ENCODE measurements around the gene SMARCB1. TPM values are rescaled to one million over a fixed set of nuclear protein-coding genes. Genes with fewer than 3 reads are reported as not detected.
A peak's percentile ranks its signal among the peaks of the same experiment; 100 is the strongest.

Gene SMARCB1
- 22.1 TPM for total RNA-seq

DNA sequence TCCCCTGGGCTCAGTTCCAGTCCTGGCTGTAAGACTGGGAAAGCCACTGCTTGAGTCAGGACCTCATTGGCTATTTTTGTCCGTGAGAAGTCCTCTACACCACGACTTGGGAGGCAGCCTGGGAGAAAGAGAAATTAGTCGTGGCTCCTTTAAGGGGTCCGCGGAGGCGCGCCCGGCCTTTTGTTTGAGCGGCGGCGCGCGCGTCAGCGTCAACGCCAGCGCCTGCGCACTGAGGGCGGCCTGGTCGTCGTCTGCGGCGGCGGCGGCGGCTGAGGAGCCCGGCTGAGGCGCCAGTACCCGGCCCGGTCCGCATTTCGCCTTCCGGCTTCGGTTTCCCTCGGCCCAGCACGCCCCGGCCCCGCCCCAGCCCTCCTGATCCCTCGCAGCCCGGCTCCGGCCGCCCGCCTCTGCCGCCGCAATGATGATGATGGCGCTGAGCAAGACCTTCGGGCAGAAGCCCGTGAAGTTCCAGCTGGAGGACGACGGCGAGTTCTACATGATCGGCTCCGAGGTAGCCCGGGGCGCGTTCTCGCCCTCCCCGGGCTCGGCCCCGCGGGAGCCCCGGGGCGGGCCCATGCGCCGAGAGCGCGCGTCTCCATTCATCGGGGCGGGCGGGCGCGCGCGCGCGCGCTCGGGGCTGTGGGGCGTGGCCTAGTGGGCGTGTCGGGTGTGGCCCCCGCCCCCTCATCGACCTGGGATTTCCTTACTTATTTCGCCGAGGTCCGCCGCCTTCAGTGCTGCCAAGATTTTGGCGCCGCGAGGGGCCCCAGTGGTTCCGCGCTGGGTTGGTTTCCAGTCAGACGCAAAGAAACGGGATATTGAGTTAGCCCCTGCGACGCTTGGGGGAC is at the start of gene SMARCB1:
SMARCB1 (plus strand) TSS at position 215 of the 848 bp plus-strand sequence; CDS start at position 419, 204 bp downstream.
- DNase-seq = peak; percentile 97

DNA sequence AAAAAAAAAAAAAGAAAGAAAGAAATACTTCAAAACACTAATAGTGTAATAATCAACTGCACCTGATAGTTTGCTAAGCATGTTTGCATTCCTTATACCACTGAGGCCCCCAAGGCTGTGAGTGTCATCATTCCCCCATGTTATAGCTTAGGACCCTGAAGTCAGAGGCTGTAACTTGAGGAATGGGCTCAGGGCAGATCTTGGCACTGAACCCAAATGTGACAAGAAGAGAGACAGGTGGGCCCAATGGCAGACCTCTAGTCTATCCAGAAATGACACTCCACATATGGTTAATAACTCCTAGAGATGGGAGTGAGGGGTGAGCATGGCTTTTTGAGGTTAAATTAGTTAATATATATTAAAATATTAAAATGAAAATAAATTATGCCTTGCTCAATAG is 49.1 kb upstream of the SMARCB1 start:
- peak; percentile 48 for DNase-seq

- DNase-seq = no peak
Observed at GRCh38 chr22:23742505-23743264, 44.1 kb upstream of the SMARCB1 start.

- peak; percentile 90 for DNase-seq
Observed at GRCh38 chr22:23743303-23743705, 43.5 kb upstream of the SMARCB1 start.

DNA sequence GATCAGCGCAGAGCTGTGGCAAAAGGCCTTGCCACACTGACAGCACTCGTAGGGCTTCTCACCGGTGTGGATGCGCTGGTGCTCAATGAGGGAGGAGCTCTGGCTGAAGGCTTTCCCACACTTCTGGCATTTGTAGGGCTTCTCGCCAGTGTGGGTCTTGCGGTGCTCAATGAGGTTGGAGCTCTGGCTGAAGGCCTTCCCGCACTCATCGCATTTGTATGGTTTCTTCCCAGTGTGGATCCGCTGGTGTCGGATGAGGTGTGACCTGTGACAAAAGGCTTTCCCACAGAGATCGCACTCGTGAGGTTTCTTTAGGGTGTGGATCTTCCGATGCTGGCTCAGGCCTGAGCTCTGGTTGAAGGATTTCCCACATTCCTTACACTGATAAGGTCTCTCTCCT is 42.8 kb upstream of the SMARCB1 start:
- no peak for DNase-seq

DNA sequence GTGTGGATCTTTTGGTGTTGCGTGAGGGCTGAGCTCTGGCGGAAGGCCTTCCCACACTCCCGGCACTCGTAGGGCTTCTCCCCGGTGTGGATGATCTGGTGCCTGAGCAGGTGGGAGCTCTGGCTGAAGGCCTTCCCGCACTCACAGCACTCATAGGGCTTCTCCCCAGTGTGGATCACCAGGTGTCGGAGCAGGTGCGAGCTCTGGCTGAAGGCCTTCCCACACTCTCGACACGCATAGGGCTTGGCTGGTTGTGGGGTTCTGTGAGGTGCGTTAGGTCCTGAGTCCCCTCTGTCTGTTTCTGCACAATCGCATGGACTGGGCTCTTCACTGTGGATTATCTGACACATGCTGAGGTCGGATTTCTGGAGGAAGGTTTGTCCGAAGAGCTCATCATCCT is 42.3 kb upstream of the SMARCB1 start:
- no peak for DNase-seq

GRCh38 chr22:23745791-23746190 is 41.0 kb upstream of the SMARCB1 start:
- DNase-seq = no peak

DNA sequence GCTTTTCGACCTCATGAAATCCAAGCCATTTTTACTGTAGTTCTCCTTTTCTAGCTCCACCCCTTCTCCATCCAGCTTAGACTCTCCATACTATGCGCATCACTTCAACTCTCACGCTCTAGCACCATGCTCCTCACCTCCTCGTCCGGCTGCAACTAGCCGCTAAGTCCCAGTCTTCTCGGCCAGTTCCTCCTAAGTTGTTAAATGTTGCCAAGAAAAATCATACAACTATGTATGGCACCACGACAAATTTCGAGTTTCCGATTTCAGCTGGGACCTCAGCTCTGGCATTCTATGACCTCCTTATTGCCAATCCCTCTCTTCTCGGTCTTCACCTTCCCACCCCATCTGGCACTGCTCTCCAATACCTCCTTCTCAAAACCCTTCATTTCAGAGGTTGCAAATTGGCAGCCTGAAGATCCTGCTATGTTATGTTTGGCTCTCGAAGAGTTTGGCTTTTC is 36.9 kb upstream of the SMARCB1 start:
- peak; percentile 64 for DNase-seq

DNA sequence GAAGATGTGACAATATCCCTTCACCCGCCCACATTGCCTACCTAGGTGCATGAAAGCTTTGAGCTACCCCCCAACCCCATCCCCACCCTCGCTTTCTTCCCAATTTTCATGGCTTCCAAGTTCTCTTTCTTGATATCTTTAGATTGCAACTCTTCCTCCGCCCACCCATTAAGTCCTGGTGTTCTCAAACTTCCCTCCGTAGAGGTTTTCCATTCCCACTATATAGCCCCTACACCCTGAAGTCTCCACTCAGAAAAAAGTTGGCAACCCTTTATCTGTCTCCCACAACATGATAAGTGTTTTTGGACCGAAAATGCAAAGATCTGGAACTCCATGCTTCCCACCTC is 36.4 kb upstream of the SMARCB1 start:
- DNase-seq = no peak

DNA sequence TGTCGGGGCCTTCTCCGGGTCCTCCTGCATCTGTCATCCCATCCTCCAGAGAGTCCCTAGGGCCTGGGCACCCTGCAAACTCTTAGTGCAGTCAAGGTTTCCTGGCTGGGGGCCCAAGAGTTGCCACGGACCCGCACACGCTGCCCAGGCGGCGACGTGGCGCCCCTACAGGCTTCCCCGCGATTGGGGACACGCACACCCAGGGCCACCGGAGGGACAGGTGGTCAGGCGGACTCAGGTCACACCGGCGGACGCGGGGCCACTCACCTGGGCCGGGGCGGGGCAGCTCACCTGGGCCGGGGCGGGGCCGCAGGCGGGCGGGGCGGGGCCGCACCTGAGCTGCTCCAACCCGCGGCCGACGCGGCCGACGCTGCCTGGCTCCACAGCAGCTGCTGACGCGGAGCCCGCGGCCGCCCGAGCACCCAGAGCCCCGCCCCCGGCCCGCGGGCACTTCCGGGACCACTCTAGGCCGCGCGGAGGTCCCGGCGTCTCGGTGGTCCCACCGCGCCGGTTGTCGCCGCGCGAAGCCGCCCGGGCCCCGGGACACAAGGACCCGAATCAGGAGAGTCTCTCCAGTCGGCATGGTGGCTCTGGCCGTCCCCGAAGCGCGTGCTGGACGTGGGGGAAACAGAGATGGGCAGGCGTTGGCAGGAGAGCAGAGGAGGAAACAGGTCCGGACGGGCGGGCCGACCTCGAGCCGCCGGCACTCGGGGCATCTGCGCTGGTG is 35.9 kb upstream of the SMARCB1 start, which contains the start of gene ZNF70:
ZNF70 (minus strand) TSS at position 399 of the 727 bp plus-strand sequence. CDS start 5,972 bp downstream, outside the sequence.
- peak; percentile 94 for DNase-seq

DNA sequence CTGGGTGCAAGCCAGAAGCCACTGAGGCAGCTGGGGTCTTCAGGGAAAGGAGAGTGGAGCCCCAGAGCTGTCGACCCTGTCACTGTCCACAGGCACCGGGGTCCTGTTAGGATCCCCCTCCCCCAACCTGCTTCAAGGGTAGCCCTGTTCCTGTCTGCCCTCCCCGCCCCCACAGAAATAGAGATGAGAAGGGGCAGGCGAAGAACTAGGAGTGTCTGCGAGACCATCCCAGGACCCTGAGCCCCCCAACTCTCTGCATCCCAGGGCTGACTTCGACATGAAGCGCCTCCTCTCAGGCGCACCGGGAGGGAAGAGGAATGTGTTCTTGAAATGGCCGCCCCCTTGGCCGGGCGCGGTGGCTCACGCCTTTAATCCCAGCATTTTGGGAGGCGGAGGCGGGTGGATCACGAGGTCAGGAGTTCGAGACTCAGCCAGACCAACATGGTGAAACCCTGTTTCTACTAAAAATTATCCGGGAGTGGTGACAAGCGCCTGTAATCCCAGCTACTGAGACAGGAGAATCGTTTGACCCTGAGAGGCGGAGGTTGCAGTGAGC is 35.2 kb upstream of the SMARCB1 start:
- DNase-seq = peak; percentile 66

GRCh38 chr22:23752090-23752691 is 34.6 kb upstream of the SMARCB1 start:
- no peak for DNase-seq

GRCh38 chr22:23752750-23753149 is 34.0 kb upstream of the SMARCB1 start:
- DNase-seq = no peak

DNA sequence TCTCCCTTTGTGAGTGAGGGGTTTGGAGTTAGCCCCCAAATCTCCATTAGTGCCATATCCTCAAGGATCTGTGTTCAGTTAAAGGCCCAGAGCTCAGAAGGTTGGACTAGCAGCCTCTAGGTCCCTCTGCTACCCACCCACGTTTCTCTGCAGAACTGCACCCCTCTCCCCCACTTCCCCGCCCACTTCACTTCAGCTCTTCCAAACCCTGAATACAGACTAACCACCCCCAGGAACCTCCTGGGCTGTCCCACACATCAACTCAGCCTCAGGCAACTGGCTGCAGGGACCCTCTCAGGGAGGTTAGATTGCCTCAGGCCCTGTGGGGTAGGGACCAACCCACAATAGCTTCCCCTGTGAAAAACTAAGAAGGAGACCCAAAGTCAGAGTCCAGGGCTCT is 33.4 kb upstream of the SMARCB1 start:
- no peak for DNase-seq

- no peak for DNase-seq
Observed at GRCh38 chr22:23754220-23754919, 32.4 kb upstream of the SMARCB1 start, which contains the start of gene VPREB3. Gene VPREB3, minus strand, starts transcription at chr22:23754425. Its CDS starts 62 bp downstream, at chr22:23754363.

GRCh38 chr22:23754980-23755636 is 31.7 kb upstream of the SMARCB1 start:
- DNase-seq = no peak

GRCh38 chr22:23755711-23756110 is 31.1 kb upstream of the SMARCB1 start:
- DNase-seq = no peak

GRCh38 chr22:23756891-23757290 is 29.9 kb upstream of the SMARCB1 start:
- no peak for DNase-seq

GRCh38 chr22:23759566-23759965 is 27.2 kb upstream of the SMARCB1 start:
- no peak for DNase-seq

DNA sequence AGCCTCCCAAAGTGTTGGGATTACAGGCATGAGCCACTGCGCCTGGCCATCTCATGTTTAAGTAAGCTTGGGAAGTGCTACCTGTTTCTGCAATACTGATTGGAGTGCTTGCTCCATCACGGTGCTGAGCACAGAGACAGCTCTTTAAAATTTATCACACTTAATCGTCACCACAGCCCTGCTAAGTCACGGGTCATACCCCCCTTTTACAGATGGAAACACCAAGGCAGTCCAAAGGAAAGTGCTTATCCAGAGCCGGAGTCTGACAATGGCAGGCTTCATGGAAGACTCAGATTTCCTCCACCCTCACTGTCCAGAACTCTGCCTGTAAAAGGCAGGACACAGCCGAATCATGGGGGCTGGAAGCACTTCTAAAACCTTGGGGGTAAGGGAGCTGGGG is 26.7 kb upstream of the SMARCB1 start:
- no peak for DNase-seq
